GM23338 (cell line): ENCODE data around the gene TCIRG1. TPM values are rescaled to one million over a fixed set of nuclear protein-coding genes. Genes with fewer than 3 reads are reported as not detected.
A peak's percentile ranks its signal among the peaks of the same experiment; 100 is the strongest.

Experiments
- ATAC-seq: fragments of 200-7000 bp; cut with Tn5 transposase; 3 replicates; pipeline ENCODE4 v1.9.1; 2020
- DNase-seq: peaks from one replicate; pipeline ENCODE4 v3.0.0-alpha.2; 2015; ENCODE audit warnings: low spot score
- H2AFZ ChIP-seq: fragments of 200-600 bp; sonication (generic); 2 replicates; pipeline ENCODE4 v1.8.0; 2016; ENCODE audit warnings: antibody characterized with exemption, mild to moderate bottlenecking, moderate library complexity
- H3F3A ChIP-seq: fragments of 200-600 bp; sonication (generic); replicated peaks from 2 replicates; pipeline ENCODE4 v1.8.0; 2017; ENCODE audit warnings: antibody characterized with exemption, mixed run types, low read depth
- H3K27ac ChIP-seq: fragments of 200-600 bp; sonication (generic); 2 replicates; pipeline ENCODE4 v1.6.1; 2016; ENCODE audit warnings: low read depth
- H3K27me3 ChIP-seq: fragments of 200-600 bp; sonication (generic); 2 replicates; pipeline ENCODE4 v1.8.0; 2016; ENCODE audit warnings: mild to moderate bottlenecking, mixed run types, moderate library complexity; ENCODE audit not compliant: insufficient read depth
- H3K36me3 ChIP-seq: fragments of 200-600 bp; sonication (generic); 2 replicates; pipeline ENCODE4 v1.8.0; 2016; ENCODE audit warnings: mild to moderate bottlenecking; ENCODE audit not compliant: insufficient read depth
- H3K4me1 ChIP-seq: fragments of 200-600 bp; sonication (generic); 2 replicates; pipeline ENCODE4 v1.8.0; 2016; ENCODE audit warnings: mild to moderate bottlenecking, moderate library complexity; ENCODE audit not compliant: insufficient read depth
- H3K4me2 ChIP-seq: fragments of 200-600 bp; sonication (generic); 2 replicates; pipeline ENCODE4 v1.7.1; 2017; ENCODE audit warnings: mixed run types
- H3K4me3 ChIP-seq: fragments of 200-600 bp; sonication (generic); 2 replicates; pipeline ENCODE4 v1.6.1; 2016; ENCODE audit warnings: mixed run types
- H3K79me2 ChIP-seq: fragments of 200-600 bp; sonication (generic); replicated peaks from 2 replicates; pipeline ENCODE4 v1.8.0; 2017; ENCODE audit warnings: mild to moderate bottlenecking; ENCODE audit not compliant: insufficient read depth
- H3K9me2 ChIP-seq: fragments of 200-600 bp; sonication (generic); 2 replicates; pipeline ENCODE4 v1.8.0; 2017; ENCODE audit not compliant: insufficient read depth
- H4K20me1 ChIP-seq: fragments of 200-600 bp; sonication (generic); replicated peaks from 2 replicates; pipeline ENCODE4 v1.8.0; 2017; ENCODE audit warnings: mild to moderate bottlenecking; ENCODE audit not compliant: insufficient read depth
- H3K27ac Mint-ChIP-seq: 2 replicates; pipeline ENCODE4 v1.8.0; 2020; ENCODE audit warnings: inconsistent platforms, mild to moderate bottlenecking, moderate library complexity, mixed read lengths
- H3K27me3 Mint-ChIP-seq: 3 replicates; pipeline ENCODE4 v1.8.0; 2022; ENCODE audit warnings: low read depth, mild to moderate bottlenecking, moderate library complexity, mixed read lengths, inconsistent platforms; ENCODE audit not compliant: insufficient read depth, poor library complexity
- H3K36me3 Mint-ChIP-seq: 3 replicates; pipeline ENCODE4 v1.8.0; 2021; ENCODE audit warnings: low read depth, mild to moderate bottlenecking, inconsistent platforms, moderate library complexity, mixed read lengths
- H3K4me1 Mint-ChIP-seq: 3 replicates; pipeline ENCODE4 v1.8.0; 2020; ENCODE audit warnings: mild to moderate bottlenecking, inconsistent platforms, mixed read lengths
- H3K4me3 Mint-ChIP-seq: 3 replicates; pipeline ENCODE4 v1.8.0; 2021; ENCODE audit warnings: moderate library complexity, mild to moderate bottlenecking, inconsistent platforms, mixed read lengths
- H3K9me3 Mint-ChIP-seq: 3 replicates; pipeline ENCODE4 v1.8.0; 2020; ENCODE audit warnings: moderate library complexity, mild to moderate bottlenecking, inconsistent platforms, mixed read lengths
- ETS1 ChIP-seq: IDR thresholded peaks from 2 replicates; pipeline ENCODE4 v1.6.1; 2016; ENCODE audit warnings: antibody characterized with exemption
- EZH2phosphoT487 ChIP-seq: fragments of 200-600 bp; sonication (generic); IDR thresholded peaks from one replicate; pipeline ENCODE4 v1.8.1; 2018; ENCODE audit warnings: antibody characterized with exemption; ENCODE audit not compliant: unreplicated experiment
- ZNF114 ChIP-seq: fragments of 250-450 bp; sonication (Bioruptor Pico); IDR thresholded peaks from 2 replicates; pipeline ENCODE4 v1.5.0; 2020; ENCODE audit warnings: mild to moderate bottlenecking, moderate library complexity
- ZNF331 ChIP-seq: fragments of 250-450 bp; sonication (Bioruptor Pico); IDR thresholded peaks from 2 replicates; pipeline ENCODE4 v1.5.0; 2020; ENCODE audit warnings: low read depth, mild to moderate bottlenecking, moderate library complexity
- ZNF462 ChIP-seq: fragments of 250-450 bp; sonication (Bioruptor Pico); IDR thresholded peaks from 2 replicates; pipeline ENCODE4 v1.5.0; 2020; ENCODE audit warnings: mild to moderate bottlenecking, moderate library complexity
- polyA plus RNA-seq: library from polyadenylated mRNA; unstranded; fragments of >200 nt; fragmentation: Nextera tagmentation; extraction: Ambion mirVana; gene quantifications from 2 replicates; pipeline ENCODE4 v1.2.1, GENCODE V29; 2016
- total RNA-seq: library from RNA; depleted of rRNA; stranded (reverse); fragments of >200 nt; shearing (Covaris generic); gene quantifications from 2 replicates; pipeline ENCODE4 v1.2.3, GENCODE V29; 2014
- TF ChIP-seq, protein P1 (sequence below), 2 experiments: fragments of 200-600 bp in 1 of 2; sonication (generic) in 1 of 2; conservative IDR thresholded peaks; 2 replicates each; pipeline versions ENCODE4 v1.5.1 to v1.6.1; 2016 to 2017; ENCODE audit warnings: antibody characterized with exemption in 2 of 2, low read depth in 2 of 2, mild to moderate bottlenecking in 2 of 2, moderate library complexity in 1 of 2

The TCIRG1 gene
- total and polyA plus RNA-seq, 2 experiments from 2014 or later, result 20.4 to 40.4 TPM

GRCh38 chr11:68021167-68021787 is 17.5 kb upstream of the TCIRG1 start:
- Histone ChIP-seq H3K27me3 (no peaks in the 10 kb centered on the region), H3K4me1 (no peaks in the 10 kb centered on the region), H3K4me3 (no peak overlapping the region), H3K4me2 (no peak overlapping the region), H4K20me1 (no peaks in the 10 kb centered on the region), H3F3A (no peaks in the 10 kb centered on the region), H3K79me2 (no peaks in the 10 kb centered on the region), H2AFZ (no peak overlapping the region), H3K27ac (no peak overlapping the region), H3K9me2 (no peaks in the 10 kb centered on the region), H3K36me3 (no peaks in the 10 kb centered on the region)
- TF ChIP-seq ETS1, result no peak
- TF ChIP-seq EZH2phosphoT487, result no peak
- no peak for TF ChIP-seq ZNF462 (CRISPR knock-in tag)
- TF ChIP-seq ZNF114 (CRISPR knock-in tag), result no peak
- no peak for TF ChIP-seq ZNF331 (CRISPR knock-in tag)
- TF ChIP-seq, protein P1, sequence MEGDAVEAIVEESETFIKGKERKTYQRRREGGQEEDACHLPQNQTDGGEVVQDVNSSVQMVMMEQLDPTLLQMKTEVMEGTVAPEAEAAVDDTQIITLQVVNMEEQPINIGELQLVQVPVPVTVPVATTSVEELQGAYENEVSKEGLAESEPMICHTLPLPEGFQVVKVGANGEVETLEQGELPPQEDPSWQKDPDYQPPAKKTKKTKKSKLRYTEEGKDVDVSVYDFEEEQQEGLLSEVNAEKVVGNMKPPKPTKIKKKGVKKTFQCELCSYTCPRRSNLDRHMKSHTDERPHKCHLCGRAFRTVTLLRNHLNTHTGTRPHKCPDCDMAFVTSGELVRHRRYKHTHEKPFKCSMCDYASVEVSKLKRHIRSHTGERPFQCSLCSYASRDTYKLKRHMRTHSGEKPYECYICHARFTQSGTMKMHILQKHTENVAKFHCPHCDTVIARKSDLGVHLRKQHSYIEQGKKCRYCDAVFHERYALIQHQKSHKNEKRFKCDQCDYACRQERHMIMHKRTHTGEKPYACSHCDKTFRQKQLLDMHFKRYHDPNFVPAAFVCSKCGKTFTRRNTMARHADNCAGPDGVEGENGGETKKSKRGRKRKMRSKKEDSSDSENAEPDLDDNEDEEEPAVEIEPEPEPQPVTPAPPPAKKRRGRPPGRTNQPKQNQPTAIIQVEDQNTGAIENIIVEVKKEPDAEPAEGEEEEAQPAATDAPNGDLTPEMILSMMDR (conservative IDR thresholded peaks at IDR 0.05; ENCODE audit: low read depth in 2 of 2), result peak; percentile 20 to 62; a peak in 2 of 4 replicates
- Mint-ChIP-seq H3K27me3 (peaks cover 18% of the 10 kb centered on the region), H3K9me3 (no peaks in the 10 kb centered on the region), H3K27ac (no peak overlapping the region), H3K36me3 (peaks cover 3% of the 10 kb centered on the region; the same call in 1 of the 3 replicates), H3K4me3 (no peak overlapping the region), H3K4me1 (peaks cover 11% of the 10 kb centered on the region)
- DNase-seq (peak; percentile 65), ATAC-seq (peak; percentile 63)
